OCI-LY1 (cell line): ENCODE measurements around the gene SLIT3.

Experiments used
- EZH2 ChIP-seq: fragments of 200-600 bp; sonication (generic), shearing (Covaris generic); IDR thresholded peaks from 2 replicates; pipeline ENCODE4 v1.8.0; 2017; ENCODE audit warnings: borderline replicate concordance, mixed run types, mild to moderate bottlenecking, antibody characterized with exemption, low read length, moderate library complexity, mixed read lengths
- TF ChIP-seq, protein P1 (sequence below): fragments of 200-600 bp; sonication (generic), shearing (Covaris generic); IDR thresholded peaks from 2 replicates; pipeline ENCODE4 v1.5.1; 2017; ENCODE audit warnings: mild to moderate bottlenecking, antibody characterized with exemption, low read length, moderate library complexity, mixed read lengths

- TF ChIP-seq, protein P1, sequence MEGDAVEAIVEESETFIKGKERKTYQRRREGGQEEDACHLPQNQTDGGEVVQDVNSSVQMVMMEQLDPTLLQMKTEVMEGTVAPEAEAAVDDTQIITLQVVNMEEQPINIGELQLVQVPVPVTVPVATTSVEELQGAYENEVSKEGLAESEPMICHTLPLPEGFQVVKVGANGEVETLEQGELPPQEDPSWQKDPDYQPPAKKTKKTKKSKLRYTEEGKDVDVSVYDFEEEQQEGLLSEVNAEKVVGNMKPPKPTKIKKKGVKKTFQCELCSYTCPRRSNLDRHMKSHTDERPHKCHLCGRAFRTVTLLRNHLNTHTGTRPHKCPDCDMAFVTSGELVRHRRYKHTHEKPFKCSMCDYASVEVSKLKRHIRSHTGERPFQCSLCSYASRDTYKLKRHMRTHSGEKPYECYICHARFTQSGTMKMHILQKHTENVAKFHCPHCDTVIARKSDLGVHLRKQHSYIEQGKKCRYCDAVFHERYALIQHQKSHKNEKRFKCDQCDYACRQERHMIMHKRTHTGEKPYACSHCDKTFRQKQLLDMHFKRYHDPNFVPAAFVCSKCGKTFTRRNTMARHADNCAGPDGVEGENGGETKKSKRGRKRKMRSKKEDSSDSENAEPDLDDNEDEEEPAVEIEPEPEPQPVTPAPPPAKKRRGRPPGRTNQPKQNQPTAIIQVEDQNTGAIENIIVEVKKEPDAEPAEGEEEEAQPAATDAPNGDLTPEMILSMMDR, result no peak
- TF ChIP-seq EZH2, result no peak
Observed at GRCh38 chr5:168914491-168914890, 386.4 kb downstream of the SLIT3 start.
